Spleen (tissue), 11 donors: ENCODE measurements around the gene AHCYL2. TPM values are rescaled to one million over a fixed set of nuclear protein-coding genes. Genes with fewer than 3 reads are reported as not detected.
A peak's percentile ranks its signal among the peaks of the same experiment; 100 is the strongest.

Source experiments
- DNase-seq: peaks from one replicate; pipeline ENCODE4 v3.0.0-alpha.2; 2020
- H3K27ac ChIP-seq, 8 donors: fragments of 200-600 bp; sonication (generic) in 7 of 8; 1 replicate in 4 of 8; 2 replicates in 4 of 8; pipeline versions ENCODE4 v1.5.0 to v1.8.0; 2016 to 2021; ENCODE audit warnings: inconsistent platforms in 4 of 8, mild to moderate bottlenecking in 4 of 8, moderate library complexity in 1 of 8
- H3K27me3 ChIP-seq, 7 donors: fragments of 200-600 bp; sonication (generic) in 6 of 7; replicated peaks in 1 of 7; 1 replicate in 4 of 7; 2 replicates in 3 of 7; pipeline versions ENCODE4 v1.5.0 to v1.8.0; 2016 to 2021; ENCODE audit warnings: inconsistent platforms in 3 of 7, mild to moderate bottlenecking in 1 of 7
- H3K36me3 ChIP-seq, 6 donors: fragments of 200-600 bp; sonication (generic) in 5 of 6; 1 replicate in 4 of 6; 2 replicates in 2 of 6; pipeline versions ENCODE4 v1.5.0 to v1.8.0; 2016 to 2021; ENCODE audit warnings: inconsistent platforms in 2 of 6
- H3K4me1 ChIP-seq, 6 donors: fragments of 200-600 bp; sonication (generic) in 5 of 6; 1 replicate in 3 of 6; 2 replicates in 3 of 6; pipeline versions ENCODE4 v1.5.0 to v1.8.0; 2016 to 2021; ENCODE audit warnings: inconsistent platforms in 3 of 6
- H3K4me3 ChIP-seq, 8 donors: fragments of 200-600 bp; sonication (generic) in 7 of 8; 1 replicate in 4 of 8; 2 replicates in 4 of 8; pipeline versions ENCODE4 v1.5.0 to v1.8.0; 2016 to 2021; ENCODE audit warnings: inconsistent platforms in 4 of 8, mild to moderate bottlenecking in 4 of 8, moderate library complexity in 2 of 8
- H3K9me3 ChIP-seq, 8 donors: fragments of 200-600 bp; sonication (generic) in 7 of 8; 1 replicate in 4 of 8; 2 replicates in 4 of 8; pipeline versions ENCODE4 v1.5.0 to v1.8.0; 2016 to 2021; ENCODE audit warnings: inconsistent platforms in 4 of 8
- CTCF ChIP-seq, 11 experiments: fragments of 200-600 bp in 7 of 11; fragments of 450-650 bp in 4 of 11; sonication (generic) in 4 of 11; IDR thresholded peaks in 8 of 11; conservative IDR thresholded peaks in 3 of 11; 1 replicate in 7 of 11; 2 replicates in 4 of 11; pipeline versions ENCODE4 v1.4.0 to v1.8.0; 2016 to 2021; ENCODE audit warnings: antibody characterized with exemption in 11 of 11, inconsistent platforms in 4 of 11, mild to moderate bottlenecking in 1 of 11
- POLR2A ChIP-seq, 3 donors: fragments of 450-650 bp; IDR thresholded peaks; one replicate each; pipeline ENCODE4 v1.5.1; 2017; ENCODE audit warnings: antibody characterized with exemption in 3 of 3, mild to moderate bottlenecking in 1 of 3
- POLR2AphosphoS5 ChIP-seq, 3 donors: sonication (generic); formaldehyde crosslinking; IDR thresholded peaks; one replicate each; pipeline ENCODE4 v1.5.1; 2017; ENCODE audit warnings: antibody characterized with exemption in 3 of 3
- WGBS, 5 donors: extraction: QIAGEN DNeasy Blood & Tissue Kit in 3 of 5; methylation state at CpG; one replicate each; pipeline versions ENCODE4 v1.1.5 to v1.1.7; 2013 to 2018; 5-methylcytosine and 5-hydroxymethylcytosine counted together
- intact Hi-C: fragments of 100-400 bp; cut with DNase I; formaldehyde crosslinking; loops from one replicate; pipeline ENCODE4 v1.15.0; 2023; ENCODE audit warnings: low total_unique reads
- polyA plus RNA-seq, 3 donors: library from polyadenylated mRNA; stranded (reverse); fragments of 200-250 nt; gene quantifications; one replicate each; pipeline ENCODE4 v1.2.1, GENCODE V29; 2013
- total RNA-seq, 7 donors: library from RNA; depleted of rRNA in 3 of 7; stranded (reverse); fragments of >200 nt in 3 of 7; fragmentation: NEBNext Ultra II Directional in 4 of 7; extraction: Animal tissue kit (Norgen Biotek cat#: 25700) in 4 of 7; gene quantifications; one replicate each; pipeline versions ENCODE4 v1.1.0 to v1.2.1, GENCODE V29; 2016 to 2021
- donor health status: healthy with polysubstance abuse.
- donor health status: DM: no; HTN: no; CAD: no; lungs with moderate emphysema.
- donor health status: DM: no; HTN: no; CAD: no.
- donor health status: Bipolar disorder and iron deficiency.
- donor health status: healthy.
- donor health status: DM: no; HTN: no; CAD: no.
- donor health status: DM: yes; HTN: yes; CAD: no.

AHCYL2 gene
- total and polyA plus RNA-seq, 10 donors, result 3.1 to 20.1 (median 17.8) TPM

- intact Hi-C loops, result no loop called here
- no peaks in the 10 kb centered on the region for H3K27me3 ChIP-seq
- no peak overlapping the region for H3K27ac ChIP-seq
- peaks cover 0 to 18% (median 0%) of the 10 kb centered on the region in 6 donors for H3K36me3 ChIP-seq
- no peaks in the 10 kb centered on the region for H3K9me3 ChIP-seq
- DNase-seq, result no peak
- 72 to 80% (median 75%) methylated on average over 6 of the region's 6 CpGs for WGBS, 5 donors
- no peak overlapping the region for H3K4me3 ChIP-seq
- TF ChIP-seq CTCF (IDR thresholded peaks at IDR 0.05 in 8 of 11, conservative IDR thresholded peaks at IDR 0.05 in 3 of 11), result peak in 9 of 11 experiments; percentile 18 to 64 (median 51)
- TF ChIP-seq POLR2A (IDR thresholded peaks at IDR 0.05), result no peak
- no peak for TF ChIP-seq POLR2AphosphoS5 (IDR thresholded peaks at IDR 0.05)
- peaks cover 0 to 10% (median 4%) of the 10 kb centered on the region in 6 donors for H3K4me1 ChIP-seq
Observed at GRCh38 chr7:129376076-129376777, 151.4 kb downstream of the AHCYL2 start.

GRCh38 chr7:129376778-129377700 is 152.2 kb downstream of the AHCYL2 start:
- no peak for TF ChIP-seq POLR2AphosphoS5 (IDR thresholded peaks at IDR 0.05)
- TF ChIP-seq CTCF (IDR thresholded peaks at IDR 0.05 in 8 of 11, conservative IDR thresholded peaks at IDR 0.05 in 3 of 11), result peak in 3 of 11 experiments; percentile 20 to 31 (median 27)
- TF ChIP-seq POLR2A (IDR thresholded peaks at IDR 0.05), result no peak
- peaks cover 0 to 10% (median 4%) of the 10 kb centered on the region in 6 donors for H3K4me1 ChIP-seq
- no peak overlapping the region for H3K27ac ChIP-seq
- intact Hi-C loops, result no loop called here
- 63 to 81% (median 70%) methylated on average over 6 of the region's 6 CpGs for WGBS, 5 donors
- peaks cover 0 to 23% (median 0%) of the 10 kb centered on the region in 6 donors for H3K36me3 ChIP-seq
- H3K4me3 ChIP-seq, result no peak overlapping the region
- H3K27me3 ChIP-seq, result no peaks in the 10 kb centered on the region
- DNase-seq, result no peak
- H3K9me3 ChIP-seq, result no peaks in the 10 kb centered on the region

GRCh38 chr7:129381710-129382484 is 157.1 kb downstream of the AHCYL2 start:
- no peak for DNase-seq
- intact Hi-C loops, result no loop called here
- H3K4me1 ChIP-seq, result peaks cover 0 to 6% (median 3%) of the 10 kb centered on the region in 6 donors
- peaks cover 0 to 30% (median 0%) of the 10 kb centered on the region in 6 donors for H3K36me3 ChIP-seq
- 91 to 96% (median 94%) methylated on average over 9 of the region's 9 CpGs for WGBS, 5 donors
- no peaks in the 10 kb centered on the region for H3K27me3 ChIP-seq
- no peaks in the 10 kb centered on the region for H3K9me3 ChIP-seq
- H3K27ac ChIP-seq, result no peak overlapping the region
- no peak overlapping the region for H3K4me3 ChIP-seq
- no peak for TF ChIP-seq POLR2AphosphoS5 (IDR thresholded peaks at IDR 0.05)
- TF ChIP-seq POLR2A (IDR thresholded peaks at IDR 0.05), result no peak
- TF ChIP-seq CTCF (IDR thresholded peaks at IDR 0.05 in 8 of 11, conservative IDR thresholded peaks at IDR 0.05 in 3 of 11), result no peak
